Fibroblast of peridontal ligament (primary cell): ENCODE results near the gene C2orf78.
"Not testable (repeated sequence)": the region's sequence is repeated elsewhere in the genome, so short reads cannot be mapped to it uniquely, and the experiment has no call there.

Source experiments
- DNase-seq: peaks from one replicate; pipeline ENCODE4 v3.0.0-alpha.2; 2010; ENCODE audit errors: extremely low read depth

The C2orf78 gene

GRCh38 chr2:73779467-73780236 is 4.3 kb upstream of the C2orf78 start, which contains the start of gene DUSP11:
DUSP11 (minus strand) TSS chr2:73780103; CDS start chr2:73779974, 129 bp downstream.
- DNase-seq: peak; percentile 94

DNA sequence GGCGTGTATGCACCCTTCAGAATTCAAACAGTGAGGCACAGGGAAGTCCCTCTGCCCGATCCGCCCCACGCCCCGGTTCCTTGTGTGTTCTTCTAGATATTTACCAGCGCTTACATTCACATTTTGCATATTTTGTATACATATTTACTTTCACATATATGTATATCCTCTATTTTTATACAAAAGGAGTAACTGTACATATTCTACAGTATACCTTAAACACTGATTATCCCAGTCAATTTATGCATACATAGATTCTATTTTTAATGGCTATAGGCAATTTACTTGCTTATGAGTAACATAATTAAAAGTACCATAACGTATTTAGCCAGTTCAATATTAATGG is 3.8 kb upstream of the C2orf78 start:
- no peak for DNase-seq

DNA sequence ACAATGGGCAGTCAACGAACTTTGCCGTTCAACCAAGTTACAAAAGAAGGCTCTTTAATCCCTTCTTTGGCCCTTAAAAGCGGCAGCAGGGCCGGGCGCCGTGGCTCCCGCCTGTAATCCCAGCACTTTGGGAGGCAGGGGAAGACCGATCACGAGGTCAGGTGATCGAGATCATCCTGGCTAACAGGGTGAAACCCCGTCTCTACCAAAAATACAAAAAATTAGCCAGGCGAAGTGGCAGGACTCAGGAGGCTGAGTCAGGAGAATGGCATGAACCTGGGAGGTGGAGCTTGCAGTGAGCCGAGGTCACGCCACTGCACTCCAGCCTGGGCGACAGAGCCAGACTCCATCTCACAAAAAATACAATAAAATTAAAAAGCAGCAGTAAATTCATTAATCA is 581 bp upstream of the C2orf78 start:
- not testable (repeated sequence) for DNase-seq

- DNase-seq: no peak
Measured at GRCh38 chr2:73811878-73812277, 27.9 kb downstream of the C2orf78 start.

DNA sequence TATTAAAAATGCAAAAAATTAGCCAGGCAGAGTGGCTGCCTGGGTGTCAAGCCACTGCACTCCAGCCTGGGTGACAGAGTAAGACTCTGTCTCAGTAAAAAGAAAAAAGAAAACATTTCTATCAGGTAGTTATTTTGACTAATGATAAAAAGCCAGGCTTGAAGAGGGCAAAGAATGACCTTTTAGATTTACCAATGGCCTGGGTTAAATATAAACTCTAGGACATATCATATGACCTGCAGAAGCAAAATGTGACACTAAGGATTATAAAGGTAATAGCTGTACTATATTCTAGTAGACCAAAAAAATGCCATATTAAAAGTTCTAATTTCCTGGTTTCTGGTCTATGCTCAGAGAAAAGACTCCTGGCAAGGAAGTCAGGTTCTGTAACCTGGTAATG is 28.7 kb downstream of the C2orf78 start:
- DNase-seq: no peak

DNA sequence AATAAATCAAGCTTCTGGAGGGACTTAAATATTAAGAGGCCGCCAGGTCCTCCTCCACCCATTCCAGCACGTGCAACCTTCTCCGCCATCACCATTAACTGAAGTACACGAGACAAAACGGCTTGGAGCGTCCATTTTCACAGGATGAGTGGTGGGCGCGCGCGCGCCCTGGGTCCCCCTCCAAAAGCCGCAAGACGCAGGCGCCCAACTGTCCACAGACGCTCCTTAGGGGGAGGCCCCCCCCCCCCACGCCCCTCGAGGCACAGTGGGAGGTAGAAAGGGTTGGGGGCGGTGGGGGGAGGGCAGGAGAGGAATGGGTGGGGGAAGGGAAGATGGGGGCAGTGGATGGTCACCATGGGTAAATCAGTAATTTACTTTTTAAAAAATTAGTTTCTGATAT is 34.3 kb downstream of the C2orf78 start:
- DNase-seq: no peak

- no peak for DNase-seq
Measured at GRCh38 chr2:73821227-73821626, 37.2 kb downstream of the C2orf78 start.

DNA sequence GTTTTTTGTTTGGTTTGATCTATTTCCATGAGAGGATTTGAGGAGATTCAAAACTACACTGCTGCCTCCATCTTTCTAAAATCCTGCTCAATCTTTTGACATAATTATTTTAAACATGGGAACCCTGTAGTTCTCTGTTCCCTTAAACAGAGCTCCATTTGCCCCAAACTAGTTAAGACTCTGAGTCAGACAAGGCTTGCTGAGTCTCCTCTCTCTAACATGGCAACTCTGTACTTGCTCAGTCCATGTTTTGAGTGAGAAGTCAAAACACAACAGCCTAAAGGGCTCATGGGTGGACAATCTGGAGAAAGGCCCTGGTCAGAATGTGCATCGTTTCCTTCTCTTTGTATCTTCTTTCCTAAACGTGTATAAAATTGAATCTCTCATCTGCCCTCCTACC is 37.7 kb downstream of the C2orf78 start:
- no peak for DNase-seq

DNA sequence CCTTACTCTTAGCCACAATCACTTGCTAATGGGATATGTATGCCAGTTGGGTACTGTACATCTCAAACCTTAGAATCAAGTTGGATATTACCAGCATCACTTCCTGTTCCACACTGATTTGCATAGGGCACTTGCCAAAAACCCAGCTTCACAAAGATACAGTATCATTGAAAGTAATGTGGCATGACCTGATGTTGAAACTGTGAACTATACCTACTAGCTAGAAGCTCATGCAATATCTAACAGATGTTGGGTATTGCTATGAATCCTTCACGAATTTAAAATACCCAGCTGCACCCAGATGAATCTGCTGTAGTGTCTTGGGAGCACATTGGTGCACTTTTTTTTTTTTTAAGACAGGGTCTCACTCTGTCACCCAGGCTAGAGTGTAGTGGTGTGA is 38.3 kb downstream of the C2orf78 start:
- no peak for DNase-seq

- no peak for DNase-seq
Measured at GRCh38 chr2:73822991-73823390, 39.0 kb downstream of the C2orf78 start.

DNA sequence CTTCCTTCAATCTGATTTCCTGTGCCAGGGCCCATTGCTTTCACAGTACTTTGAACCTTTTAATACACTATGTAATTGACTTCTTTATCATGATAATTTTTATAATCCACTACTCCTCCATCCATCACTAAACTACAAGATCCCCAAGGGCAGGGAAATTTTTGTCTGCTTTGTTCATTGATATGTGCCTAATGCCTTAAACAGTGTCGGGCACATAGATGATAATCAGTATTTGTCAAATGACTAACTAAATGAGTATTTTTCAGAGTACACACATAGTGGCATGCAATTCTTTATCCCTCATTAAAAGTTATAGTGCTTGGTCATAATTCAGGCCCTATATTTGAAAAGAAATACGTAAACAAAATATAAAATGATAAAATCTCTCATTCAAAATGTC is 39.4 kb downstream of the C2orf78 start:
- no peak for DNase-seq

GRCh38 chr2:73823916-73824523 is 40.0 kb downstream of the C2orf78 start:
- DNase-seq: peak; percentile 96

GRCh38 chr2:73825408-73825807 is 41.4 kb downstream of the C2orf78 start:
- DNase-seq: peak; percentile 36

- peak; percentile 61 for DNase-seq
Measured at GRCh38 chr2:73827018-73827417, 43.0 kb downstream of the C2orf78 start.

DNA sequence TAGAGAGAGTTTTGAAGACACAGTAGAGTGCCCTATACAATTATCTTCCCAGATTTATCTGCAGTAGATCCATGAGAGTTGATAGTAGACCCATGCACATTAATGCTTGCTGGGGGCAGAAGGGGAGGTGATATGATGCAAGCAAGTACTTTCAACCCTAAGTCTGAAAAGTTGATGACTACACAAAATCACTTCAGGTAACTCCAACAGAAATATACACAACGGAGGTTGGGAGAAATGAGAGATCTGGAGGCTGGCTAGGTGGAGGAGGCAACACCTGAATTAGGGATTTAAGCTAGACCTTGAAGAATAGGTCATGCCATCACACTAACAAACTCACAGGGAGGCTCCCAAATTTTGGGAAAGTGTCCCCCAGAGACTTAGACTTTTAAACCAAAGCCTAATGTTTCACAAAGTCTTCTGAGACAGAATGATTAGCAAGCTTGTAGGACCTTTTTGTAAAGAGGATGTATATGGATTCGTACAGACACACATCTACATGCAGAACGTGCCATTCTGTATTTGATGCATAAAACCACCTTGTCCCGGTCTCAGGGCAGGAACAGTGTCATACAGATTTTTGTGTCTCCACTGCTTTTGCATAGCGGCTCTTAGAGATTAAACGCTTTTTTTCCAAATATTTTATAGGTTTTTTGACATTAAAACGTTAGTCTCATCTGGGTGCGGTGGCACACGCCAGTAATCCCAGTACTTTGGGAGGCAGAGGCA is 43.8 kb downstream of the C2orf78 start:
- no peak for DNase-seq

DNA sequence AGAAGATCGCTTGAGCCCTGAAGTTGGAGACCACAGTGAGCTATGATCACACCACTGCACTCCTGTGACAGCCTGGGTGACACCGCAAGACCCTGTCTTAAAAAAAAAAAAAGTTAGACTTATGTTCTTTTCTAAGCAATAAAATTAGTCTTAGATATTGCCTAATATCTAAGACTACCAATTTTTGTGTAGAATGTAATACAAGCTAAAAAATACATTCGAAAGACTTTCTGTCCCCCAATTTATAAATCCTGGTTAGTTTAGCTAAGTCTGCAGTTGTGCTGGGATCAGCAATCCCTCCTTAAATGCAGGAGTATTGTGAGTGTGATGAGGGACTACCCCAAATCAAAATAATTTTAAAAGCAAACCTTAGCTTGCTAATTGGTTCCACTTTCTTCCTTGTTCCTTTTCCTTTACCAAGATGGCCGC is 44.4 kb downstream of the C2orf78 start:
- DNase-seq: no peak

- peak; percentile 98 for DNase-seq
Measured at GRCh38 chr2:73828818-73829570, 45.0 kb downstream of the C2orf78 start, which contains the start of gene STAMBP. STAMBP (plus strand) TSS chr2:73828961; CDS start chr2:73830857, 1,896 bp downstream.

GRCh38 chr2:73830871-73831401 is 47.0 kb downstream of the C2orf78 start:
- DNase-seq: peak; percentile 82

DNA sequence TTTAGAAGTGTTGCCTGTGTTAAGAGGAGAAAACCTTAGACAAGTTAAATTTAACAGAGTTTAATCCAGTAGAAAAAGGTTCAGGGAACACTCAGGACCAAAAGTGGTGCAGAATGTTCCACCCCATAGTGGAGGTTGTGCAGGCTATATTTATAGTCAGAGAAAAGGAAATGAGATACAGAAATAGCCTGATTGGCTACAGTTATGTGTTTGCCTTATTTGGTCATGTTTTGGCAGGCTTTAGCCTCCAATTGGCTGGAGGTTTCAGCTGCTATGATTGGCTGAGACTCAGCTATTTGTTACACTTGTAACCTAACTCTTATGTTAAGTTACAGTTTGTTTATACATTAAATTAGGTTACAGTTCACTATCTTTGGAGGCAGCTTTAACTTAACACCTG is 48.9 kb downstream of the C2orf78 start:
- DNase-seq: peak; percentile 47

GRCh38 chr2:73836141-73836943 is 52.4 kb downstream of the C2orf78 start:
- DNase-seq: no peak
